Measurements from ENCODE around the gene OR51Q1. TPM values are rescaled to one million over a fixed set of nuclear protein-coding genes. Genes with fewer than 3 reads are reported as not detected.

Gene OR51Q1
- total RNA-seq = not detected

GRCh38 chr11:5421811-5422210 lies at the start of gene OR51Q1:
OR51Q1 (plus strand) TSS chr11:5422111; CDS start chr11:5422201, 90 bp downstream.
- no peaks in the 10 kb centered on the region for H3K36me3 ChIP-seq (ENCODE audit: control insufficient read depth in 3 of 3, insufficient read depth in 3 of 3, low read length in 3 of 3)
- no peaks in the 10 kb centered on the region for H3K27me3 ChIP-seq (ENCODE audit: control insufficient read depth in 3 of 3, insufficient read depth in 3 of 3, low read length in 3 of 3)
- H3K4me1 ChIP-seq (ENCODE audit: control insufficient read depth in 3 of 3, insufficient read depth in 3 of 3, low read length in 3 of 3) = no peaks in the 10 kb centered on the region
- no peaks in the 10 kb centered on the region for H3K9me3 ChIP-seq (ENCODE audit: control insufficient read depth in 3 of 3, low read length in 3 of 3)
- no peak within 1 kb of the TSS for H3K9ac ChIP-seq (ENCODE audit: low read depth in 1 of 3, low read length in 3 of 3)
- no peak within 1 kb of the TSS for H3K4me3 ChIP-seq (ENCODE audit: low read length in 3 of 3)
- H3K27ac ChIP-seq (ENCODE audit: low read depth, low read length) = no peak within 1 kb of the TSS

DNA sequence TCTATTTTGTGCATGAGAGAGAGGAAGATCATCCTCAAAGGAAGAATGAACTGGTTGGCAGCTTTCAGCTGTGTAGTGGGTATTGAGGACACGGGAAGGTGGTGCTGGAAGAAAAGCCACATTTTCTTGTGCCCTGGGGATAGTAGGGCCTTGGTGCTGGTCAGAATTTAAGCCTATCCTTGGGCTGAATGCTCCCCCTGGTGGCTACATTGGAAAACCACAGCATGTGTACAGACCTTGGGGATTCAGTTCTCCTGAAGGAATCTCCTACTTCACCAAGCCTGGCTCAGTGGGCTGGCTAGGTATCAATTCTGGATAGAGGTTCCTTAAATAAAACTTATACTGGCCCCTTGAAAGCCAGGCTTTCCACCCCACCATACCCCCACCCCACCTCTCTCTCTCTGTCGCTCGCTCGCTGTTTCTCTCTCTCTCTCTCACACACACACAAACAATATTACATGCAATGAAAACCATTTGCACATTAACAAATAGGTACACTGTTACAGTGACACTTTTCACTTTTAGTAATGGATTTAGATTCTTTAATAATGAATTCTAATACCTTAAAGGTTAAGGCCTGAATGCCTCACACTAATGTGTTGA lies 41.1 kb upstream of the OR51Q1 start:
- no peak overlapping the region for H3K9ac ChIP-seq (ENCODE audit: low read depth in 1 of 3, low read length in 3 of 3)
- H3K4me1 ChIP-seq (ENCODE audit: control insufficient read depth in 3 of 3, insufficient read depth in 3 of 3, low read length in 3 of 3) = no peaks in the 10 kb centered on the region
- H3K27ac ChIP-seq (ENCODE audit: low read depth, low read length) = no peak overlapping the region
- H3K27me3 ChIP-seq (ENCODE audit: control insufficient read depth in 3 of 3, insufficient read depth in 3 of 3, low read length in 3 of 3) = no peaks in the 10 kb centered on the region
- H3K4me3 ChIP-seq (ENCODE audit: low read length in 3 of 3) = no peak overlapping the region
- H3K9me3 ChIP-seq (ENCODE audit: control insufficient read depth in 3 of 3, low read length in 3 of 3) = no peaks in the 10 kb centered on the region
- H3K36me3 ChIP-seq (ENCODE audit: control insufficient read depth in 3 of 3, insufficient read depth in 3 of 3, low read length in 3 of 3) = no peaks in the 10 kb centered on the region

DNA sequence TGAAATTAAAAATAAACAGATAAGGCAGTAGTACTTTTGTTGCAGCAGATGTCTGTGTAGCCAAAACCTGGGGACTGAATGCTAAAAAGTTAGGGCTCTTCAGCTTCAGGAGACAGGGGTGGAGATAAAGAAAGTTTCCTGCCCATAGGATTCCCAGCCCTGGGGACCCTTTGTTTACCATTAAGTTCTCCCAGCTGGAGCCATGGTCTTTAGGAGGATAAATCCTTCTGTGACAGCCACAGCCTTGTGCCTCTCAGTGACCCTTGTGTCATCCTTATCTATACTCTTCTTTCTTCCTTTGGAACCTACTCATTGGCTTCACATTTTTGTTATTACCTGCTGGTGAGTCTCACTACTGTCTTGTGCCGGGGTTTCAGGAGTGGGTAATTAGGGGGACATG lies 38.3 kb upstream of the OR51Q1 start, which contains the start of gene OR51M1:
TSS of gene OR51M1 (plus strand) at position 237 of the 400 bp plus-strand sequence. CDS start 5,587 bp downstream, outside the sequence.
- Histone ChIP-seq H3K27ac (ENCODE audit: low read depth, low read length) (no peak within 1 kb of the TSS), H3K4me3 (ENCODE audit: low read length in 3 of 3) (no peak within 1 kb of the TSS), H3K9ac (ENCODE audit: low read depth in 1 of 3, low read length in 3 of 3) (no peak within 1 kb of the TSS), H3K9me3 (ENCODE audit: control insufficient read depth in 3 of 3, low read length in 3 of 3) (no peaks in the 10 kb centered on the region), H3K4me1 (ENCODE audit: control insufficient read depth in 3 of 3, insufficient read depth in 3 of 3, low read length in 3 of 3) (no peaks in the 10 kb centered on the region), H3K36me3 (ENCODE audit: control insufficient read depth in 3 of 3, insufficient read depth in 3 of 3, low read length in 3 of 3) (no peaks in the 10 kb centered on the region), H3K27me3 (ENCODE audit: control insufficient read depth in 3 of 3, insufficient read depth in 3 of 3, low read length in 3 of 3) (no peaks in the 10 kb centered on the region)

DNA sequence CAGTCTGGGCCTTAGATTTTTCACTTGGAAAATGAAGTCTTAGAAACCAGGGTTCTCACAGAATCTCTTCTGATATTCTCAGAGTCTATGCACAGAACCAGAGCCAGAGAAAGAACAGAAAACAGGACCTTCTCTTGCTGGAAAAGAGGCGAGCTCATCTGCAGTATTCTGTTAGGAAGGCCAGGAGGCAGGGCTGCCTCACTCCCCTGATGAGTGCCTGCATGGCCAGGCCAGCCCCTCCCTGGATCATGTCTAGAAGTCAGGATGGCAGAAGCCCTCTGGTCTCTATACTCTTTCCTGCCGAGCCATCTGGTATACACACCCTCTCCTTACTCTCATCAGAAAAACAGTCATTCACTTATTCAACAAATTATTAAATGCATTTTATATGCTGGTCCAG lies 37.6 kb upstream of the OR51Q1 start:
- Histone ChIP-seq H3K27me3 (ENCODE audit: control insufficient read depth in 3 of 3, insufficient read depth in 3 of 3, low read length in 3 of 3) (no peaks in the 10 kb centered on the region), H3K9ac (ENCODE audit: low read depth in 1 of 3, low read length in 3 of 3) (no peak overlapping the region), H3K4me1 (ENCODE audit: control insufficient read depth in 3 of 3, insufficient read depth in 3 of 3, low read length in 3 of 3) (no peaks in the 10 kb centered on the region), H3K4me3 (ENCODE audit: low read length in 3 of 3) (no peak overlapping the region), H3K27ac (ENCODE audit: low read depth, low read length) (no peak overlapping the region), H3K9me3 (ENCODE audit: control insufficient read depth in 3 of 3, low read length in 3 of 3) (no peaks in the 10 kb centered on the region), H3K36me3 (ENCODE audit: control insufficient read depth in 3 of 3, insufficient read depth in 3 of 3, low read length in 3 of 3) (no peaks in the 10 kb centered on the region)

- Histone ChIP-seq H3K9ac (ENCODE audit: low read depth in 1 of 3, low read length in 3 of 3) (no peak overlapping the region), H3K4me1 (ENCODE audit: control insufficient read depth in 3 of 3, insufficient read depth in 3 of 3, low read length in 3 of 3) (no peaks in the 10 kb centered on the region), H3K9me3 (ENCODE audit: control insufficient read depth in 3 of 3, low read length in 3 of 3) (no peaks in the 10 kb centered on the region), H3K27ac (ENCODE audit: low read depth, low read length) (no peak overlapping the region), H3K27me3 (ENCODE audit: control insufficient read depth in 3 of 3, insufficient read depth in 3 of 3, low read length in 3 of 3) (no peaks in the 10 kb centered on the region), H3K36me3 (ENCODE audit: control insufficient read depth in 3 of 3, insufficient read depth in 3 of 3, low read length in 3 of 3) (no peaks in the 10 kb centered on the region), H3K4me3 (ENCODE audit: low read length in 3 of 3) (no peak overlapping the region)
Measured at GRCh38 chr11:5390210-5390609, 31.7 kb upstream of the OR51Q1 start.

DNA sequence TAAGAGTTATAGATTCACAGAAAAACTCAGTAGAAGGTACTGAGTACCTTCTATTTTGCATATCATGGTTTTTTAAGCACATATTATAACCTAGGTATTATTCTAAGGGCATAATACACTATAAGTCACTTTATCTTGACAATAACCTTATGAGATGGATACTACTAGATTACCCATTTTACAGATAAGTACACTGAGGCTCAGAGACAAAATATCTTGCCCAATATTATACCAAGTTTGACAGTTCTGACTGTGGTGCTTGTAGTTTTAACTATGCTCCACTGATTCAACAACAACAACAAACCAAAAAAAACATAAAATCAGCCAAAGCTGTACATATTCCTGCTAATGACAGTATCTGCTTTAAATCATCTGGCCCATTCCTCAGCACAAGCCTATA lies 27.8 kb upstream of the OR51Q1 start:
- Histone ChIP-seq H3K27me3 (ENCODE audit: control insufficient read depth in 3 of 3, insufficient read depth in 3 of 3, low read length in 3 of 3) (no peaks in the 10 kb centered on the region), H3K4me1 (ENCODE audit: control insufficient read depth in 3 of 3, insufficient read depth in 3 of 3, low read length in 3 of 3) (no peaks in the 10 kb centered on the region), H3K9me3 (ENCODE audit: control insufficient read depth in 3 of 3, low read length in 3 of 3) (no peaks in the 10 kb centered on the region), H3K4me3 (ENCODE audit: low read length in 3 of 3) (no peak overlapping the region), H3K27ac (ENCODE audit: low read depth, low read length) (no peak overlapping the region), H3K9ac (ENCODE audit: low read depth in 1 of 3, low read length in 3 of 3) (no peak overlapping the region), H3K36me3 (ENCODE audit: control insufficient read depth in 3 of 3, insufficient read depth in 3 of 3, low read length in 3 of 3) (no peaks in the 10 kb centered on the region)

DNA sequence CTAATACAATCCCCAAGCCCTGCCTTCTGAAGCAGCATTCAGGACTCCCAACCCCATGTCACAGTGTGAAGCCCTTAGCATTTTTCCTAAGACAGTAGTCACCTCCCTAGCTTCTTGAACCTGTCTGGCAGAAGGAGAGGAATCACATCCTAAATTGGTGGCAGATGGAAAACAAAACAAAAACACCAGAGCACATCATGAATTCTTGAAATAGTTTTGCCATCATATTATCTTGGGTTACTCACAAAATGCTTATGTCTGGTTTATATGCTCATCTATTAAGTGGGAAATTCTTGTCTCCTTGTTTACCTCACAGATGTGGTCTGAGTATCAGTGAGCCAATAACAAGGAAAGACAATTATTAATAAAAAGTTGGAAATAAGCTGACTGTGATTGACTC lies 23.0 kb upstream of the OR51Q1 start:
- no peaks in the 10 kb centered on the region for H3K36me3 ChIP-seq (ENCODE audit: control insufficient read depth in 3 of 3, insufficient read depth in 3 of 3, low read length in 3 of 3)

GRCh38 chr11:5405173-5405572 lies 16.7 kb upstream of the OR51Q1 start:
- Histone ChIP-seq H3K9ac (ENCODE audit: low read depth in 1 of 3, low read length in 3 of 3) (no peak overlapping the region), H3K4me1 (ENCODE audit: control insufficient read depth in 3 of 3, insufficient read depth in 3 of 3, low read length in 3 of 3) (no peaks in the 10 kb centered on the region), H3K9me3 (ENCODE audit: control insufficient read depth in 3 of 3, low read length in 3 of 3) (peaks cover 0 to 2% (median 0%) of the 10 kb centered on the region in 3 donors), H3K36me3 (ENCODE audit: control insufficient read depth in 3 of 3, insufficient read depth in 3 of 3, low read length in 3 of 3) (no peaks in the 10 kb centered on the region), H3K4me3 (ENCODE audit: low read length in 3 of 3) (no peak overlapping the region), H3K27ac (ENCODE audit: low read depth, low read length) (no peak overlapping the region), H3K27me3 (ENCODE audit: control insufficient read depth in 3 of 3, insufficient read depth in 3 of 3, low read length in 3 of 3) (no peaks in the 10 kb centered on the region)

More for the DNA sequence above, 23.0 kb upstream of the OR51Q1 start:
- Histone ChIP-seq H3K4me3 (ENCODE audit: low read length in 3 of 3) (no peak overlapping the region), H3K9ac (ENCODE audit: low read depth in 1 of 3, low read length in 3 of 3) (no peak overlapping the region), H3K27me3 (ENCODE audit: control insufficient read depth in 3 of 3, insufficient read depth in 3 of 3, low read length in 3 of 3) (no peaks in the 10 kb centered on the region), H3K4me1 (ENCODE audit: control insufficient read depth in 3 of 3, insufficient read depth in 3 of 3, low read length in 3 of 3) (no peaks in the 10 kb centered on the region), H3K9me3 (ENCODE audit: control insufficient read depth in 3 of 3, low read length in 3 of 3) (peaks cover 0 to 2% (median 0%) of the 10 kb centered on the region in 3 donors), H3K27ac (ENCODE audit: low read depth, low read length) (no peak overlapping the region)

- no peak overlapping the region for H3K9ac ChIP-seq (ENCODE audit: low read depth in 1 of 3, low read length in 3 of 3)
- no peaks in the 10 kb centered on the region for H3K4me1 ChIP-seq (ENCODE audit: control insufficient read depth in 3 of 3, insufficient read depth in 3 of 3, low read length in 3 of 3)
- H3K4me3 ChIP-seq (ENCODE audit: low read length in 3 of 3) = no peak overlapping the region
- H3K36me3 ChIP-seq (ENCODE audit: control insufficient read depth in 3 of 3, insufficient read depth in 3 of 3, low read length in 3 of 3) = no peaks in the 10 kb centered on the region
- no peaks in the 10 kb centered on the region for H3K9me3 ChIP-seq (ENCODE audit: control insufficient read depth in 3 of 3, low read length in 3 of 3)
- no peaks in the 10 kb centered on the region for H3K27me3 ChIP-seq (ENCODE audit: control insufficient read depth in 3 of 3, insufficient read depth in 3 of 3, low read length in 3 of 3)
- H3K27ac ChIP-seq (ENCODE audit: low read depth, low read length) = no peak overlapping the region
Measured at GRCh38 chr11:5420993-5421392, 918 bp upstream of the OR51Q1 start.

- no peak overlapping the region for H3K4me3 ChIP-seq (ENCODE audit: low read length in 3 of 3)
- H3K27ac ChIP-seq (ENCODE audit: low read depth, low read length) = no peak overlapping the region
- no peak overlapping the region for H3K9ac ChIP-seq (ENCODE audit: low read depth in 1 of 3, low read length in 3 of 3)
- no peaks in the 10 kb centered on the region for H3K9me3 ChIP-seq (ENCODE audit: control insufficient read depth in 3 of 3, low read length in 3 of 3)
- no peaks in the 10 kb centered on the region for H3K4me1 ChIP-seq (ENCODE audit: control insufficient read depth in 3 of 3, insufficient read depth in 3 of 3, low read length in 3 of 3)
- no peaks in the 10 kb centered on the region for H3K27me3 ChIP-seq (ENCODE audit: control insufficient read depth in 3 of 3, insufficient read depth in 3 of 3, low read length in 3 of 3)
- no peaks in the 10 kb centered on the region for H3K36me3 ChIP-seq (ENCODE audit: control insufficient read depth in 3 of 3, insufficient read depth in 3 of 3, low read length in 3 of 3)
Measured at GRCh38 chr11:5423131-5423530, 1.2 kb downstream of the OR51Q1 start.
